ENCODE measurements around the gene DDX1.
"Not testable (repeated sequence)": the region's sequence is repeated elsewhere in the genome, so short reads cannot be mapped to it uniquely, and the experiment has no call there.

DDX1 gene

DNA sequence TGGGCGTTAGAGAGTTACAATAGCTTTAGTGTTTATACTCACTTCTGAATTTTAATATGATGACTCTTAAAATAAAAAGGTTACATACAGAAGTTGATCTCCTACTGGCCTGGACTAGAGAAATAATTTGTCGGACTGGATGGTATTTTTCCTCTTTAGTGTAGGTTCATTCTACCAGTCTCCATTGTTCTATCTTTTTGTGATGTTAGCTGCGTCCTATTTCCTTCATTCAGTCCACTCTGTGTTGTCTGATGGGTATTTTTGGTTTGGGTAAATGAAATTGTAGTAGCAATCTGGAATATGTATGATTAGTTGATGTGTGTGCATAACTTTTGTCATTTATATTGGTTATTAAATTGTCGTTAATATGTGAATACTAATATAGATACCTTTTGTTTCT, 5.3 kb downstream of the DDX1 start:
- no peak for DNase-seq

DNA sequence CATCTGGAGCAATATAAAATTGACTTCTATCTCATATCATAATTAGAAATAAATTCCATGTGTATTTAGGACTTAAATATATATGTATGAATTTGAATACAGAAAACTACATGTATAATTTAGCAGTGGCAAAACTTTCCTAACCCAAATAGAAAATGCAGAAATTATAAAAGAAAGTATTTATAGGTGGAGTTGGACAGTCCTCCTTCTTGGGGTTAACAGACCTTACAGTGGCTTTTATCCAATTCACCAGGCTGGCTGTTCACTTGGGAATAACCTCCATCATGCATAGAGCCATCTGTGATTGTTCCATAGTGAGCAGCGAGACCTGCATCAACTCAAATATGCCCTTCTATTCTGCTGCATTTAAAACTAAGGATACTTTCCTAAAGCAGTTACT, 8.3 kb downstream of the DDX1 start:
- DNase-seq = no peak

DNA sequence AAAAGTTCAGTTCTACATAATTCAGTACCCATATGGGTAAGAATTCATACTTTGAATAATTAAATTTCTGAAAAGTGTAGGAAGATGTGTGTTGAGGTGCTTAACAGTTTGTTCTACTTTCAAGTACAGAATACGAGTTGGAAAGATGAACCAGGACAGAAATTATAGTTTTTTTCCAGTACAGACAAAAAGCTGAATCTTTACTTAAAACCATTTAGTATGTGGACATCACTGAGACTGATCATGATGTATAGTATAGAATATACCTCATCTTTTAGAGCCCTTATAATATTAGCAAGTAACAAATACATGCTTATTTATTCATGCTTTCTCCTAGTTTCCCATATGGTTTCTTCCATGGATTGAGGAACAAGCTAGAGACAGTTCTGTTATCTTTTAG, 10.0 kb downstream of the DDX1 start:
- no peak for DNase-seq

DNA sequence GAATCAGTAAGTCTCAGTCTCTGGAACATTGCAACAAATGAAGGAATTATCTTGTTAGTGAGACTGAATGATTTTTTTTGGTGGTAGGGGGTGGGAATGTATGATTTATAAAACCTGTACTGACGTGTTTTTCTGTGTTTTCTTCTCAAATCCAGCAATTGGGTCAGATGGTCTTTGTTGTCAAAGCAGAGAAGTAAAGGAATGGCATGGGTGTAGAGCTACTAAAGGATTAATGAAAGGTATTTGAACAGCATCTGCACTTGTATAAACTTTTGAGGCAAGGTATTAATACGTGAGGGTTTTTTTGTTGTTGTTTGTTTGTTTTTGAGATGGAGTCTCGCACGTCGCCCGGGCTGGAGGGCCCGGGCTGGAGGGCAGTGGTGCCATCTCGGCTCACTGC, 10.7 kb downstream of the DDX1 start:
- no peak for DNase-seq

DNA sequence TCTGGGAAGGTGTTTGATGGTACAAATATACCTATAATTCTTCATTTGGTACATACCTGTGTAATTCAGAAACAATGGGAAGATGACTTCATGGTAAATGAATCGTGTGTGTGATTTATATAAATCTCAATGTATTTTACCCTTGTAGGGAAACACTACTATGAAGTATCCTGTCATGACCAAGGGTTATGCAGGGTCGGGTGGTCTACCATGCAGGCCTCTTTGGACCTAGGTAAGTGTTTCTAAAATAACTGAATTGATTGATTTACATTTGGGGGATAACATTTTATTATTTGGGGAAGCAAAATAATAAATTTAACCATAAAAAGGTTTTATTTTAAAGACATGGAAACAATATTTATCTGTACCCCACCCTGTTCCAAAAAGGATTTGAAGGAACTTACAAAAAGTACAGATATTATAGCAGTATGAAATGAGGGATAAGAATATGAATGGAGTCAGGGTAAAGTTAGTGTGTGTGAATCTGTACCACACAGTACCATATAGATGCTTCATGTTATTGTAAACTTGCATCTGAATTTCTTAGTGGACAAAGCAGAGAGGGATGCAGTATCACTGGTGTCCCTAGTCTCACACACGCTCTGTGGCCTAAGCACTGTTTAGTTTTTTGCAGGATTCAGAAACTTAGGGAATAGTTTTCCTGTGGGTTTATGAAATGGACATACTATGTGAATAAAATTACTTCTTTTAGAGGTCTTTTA, 11.5 kb downstream of the DDX1 start:
- DNase-seq = no peak

DNA sequence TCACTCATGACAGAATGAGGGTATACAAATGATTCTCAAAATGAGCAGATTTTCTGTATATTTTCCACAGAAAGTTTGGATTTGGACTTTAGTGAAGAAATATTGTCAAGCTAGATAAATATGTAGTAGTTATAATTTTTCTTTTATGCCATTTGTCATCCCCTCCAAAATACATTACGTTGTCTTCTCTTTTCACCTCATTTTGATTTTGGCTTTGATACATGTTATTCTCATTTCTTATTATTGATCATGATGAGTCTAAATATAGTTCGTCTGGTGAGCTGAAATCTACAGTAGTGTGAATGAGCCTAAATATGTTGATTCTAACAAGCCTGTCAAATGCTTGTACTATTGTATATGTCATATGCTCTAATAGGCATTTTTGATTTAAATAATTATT, 12.3 kb downstream of the DDX1 start:
- no peak for DNase-seq

DNA sequence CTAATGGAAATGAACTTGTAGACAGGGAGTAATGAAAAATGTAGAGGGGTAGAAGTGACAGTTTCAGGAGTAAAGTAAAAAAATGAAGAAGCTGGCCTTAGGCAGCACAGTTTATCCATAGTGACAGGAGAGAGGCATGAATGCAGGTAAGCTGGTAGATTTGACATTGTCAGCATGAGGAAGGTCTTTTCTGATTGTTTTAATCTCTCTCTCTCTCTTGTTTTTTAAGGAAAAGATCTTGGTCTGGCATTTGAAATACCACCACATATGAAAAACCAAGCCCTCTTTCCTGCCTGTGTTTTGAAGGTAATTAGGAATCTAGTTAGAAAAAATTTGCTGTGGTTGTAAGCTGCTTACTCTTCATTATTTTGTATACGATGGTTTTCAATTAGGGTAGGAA, 14.1 kb downstream of the DDX1 start:
- DNase-seq = no peak

DNA sequence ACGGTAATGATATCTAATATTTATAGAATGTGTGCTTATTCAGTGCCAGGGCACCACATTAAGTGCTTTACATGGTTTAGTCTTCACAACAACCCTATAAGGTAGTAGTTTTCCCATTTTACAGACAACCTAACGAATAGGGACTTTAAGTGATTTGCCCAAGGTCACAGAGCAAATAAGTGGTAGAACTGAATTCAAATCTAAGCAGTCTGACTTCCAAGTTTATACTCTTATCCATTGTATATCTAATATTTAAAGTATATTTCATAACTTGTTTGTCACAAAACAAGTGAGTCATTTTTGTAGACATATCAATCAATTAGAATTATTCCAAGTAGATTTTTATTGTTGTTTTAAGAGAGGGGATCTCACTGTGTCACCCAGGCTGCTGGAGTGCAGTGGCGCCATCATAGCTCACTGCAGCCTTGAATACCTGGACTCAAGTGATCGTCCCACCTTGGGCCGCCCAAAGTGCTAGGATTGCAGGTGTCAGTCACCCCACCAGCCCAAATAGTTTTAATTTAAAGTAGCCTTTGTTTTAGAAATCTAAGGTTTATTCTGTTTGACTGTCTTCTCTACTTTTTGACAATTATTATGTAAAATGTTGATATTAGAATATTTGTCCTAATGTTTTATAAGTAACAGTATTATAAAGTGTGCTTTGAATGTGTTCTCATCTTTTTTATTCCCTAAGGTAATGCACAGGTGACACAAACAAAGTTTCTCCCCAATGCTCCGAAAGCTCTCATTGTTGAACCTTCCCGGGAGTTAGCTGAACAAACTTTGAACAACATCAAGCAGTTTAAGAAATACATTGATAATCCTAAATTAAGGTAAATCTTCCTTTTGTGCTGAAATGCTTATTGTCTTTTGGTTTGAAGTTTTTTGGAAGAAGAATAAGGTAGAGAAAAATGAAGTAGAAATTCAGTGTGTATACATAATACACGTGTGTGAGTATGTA, 15.1 kb downstream of the DDX1 start:
- no peak for DNase-seq

DNA sequence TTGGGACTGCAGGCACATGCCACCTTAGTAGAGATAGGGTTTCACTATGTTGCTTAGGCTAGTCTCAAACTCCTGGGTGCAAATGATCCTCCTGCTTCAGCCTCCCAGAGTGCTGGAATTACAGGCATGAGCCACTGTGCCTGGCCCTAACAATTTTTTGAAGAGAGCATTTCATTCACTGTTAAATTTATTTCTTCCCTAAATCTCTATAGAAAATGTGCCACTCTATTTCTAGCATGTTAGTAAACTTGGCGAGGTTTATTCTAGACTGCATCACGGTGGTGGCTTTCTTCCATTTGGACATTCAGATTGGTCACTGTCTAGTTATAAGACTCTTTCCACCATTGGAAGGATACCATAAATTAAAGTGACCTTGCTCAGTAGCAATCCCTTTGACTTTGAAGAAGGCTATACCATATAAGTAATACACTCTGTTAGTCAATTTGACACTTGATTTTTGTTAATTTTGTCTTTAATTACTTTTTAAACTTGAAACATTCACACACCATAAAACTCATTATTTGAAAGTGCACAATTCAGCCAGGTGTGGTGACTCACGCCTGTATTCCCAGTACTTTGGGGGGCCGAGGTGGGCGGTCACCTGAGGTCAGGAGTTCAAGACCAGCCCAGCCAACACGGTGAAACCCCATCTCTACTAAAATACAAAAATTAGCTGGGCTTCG, 16.2 kb downstream of the DDX1 start:
- DNase-seq = no peak

DNA sequence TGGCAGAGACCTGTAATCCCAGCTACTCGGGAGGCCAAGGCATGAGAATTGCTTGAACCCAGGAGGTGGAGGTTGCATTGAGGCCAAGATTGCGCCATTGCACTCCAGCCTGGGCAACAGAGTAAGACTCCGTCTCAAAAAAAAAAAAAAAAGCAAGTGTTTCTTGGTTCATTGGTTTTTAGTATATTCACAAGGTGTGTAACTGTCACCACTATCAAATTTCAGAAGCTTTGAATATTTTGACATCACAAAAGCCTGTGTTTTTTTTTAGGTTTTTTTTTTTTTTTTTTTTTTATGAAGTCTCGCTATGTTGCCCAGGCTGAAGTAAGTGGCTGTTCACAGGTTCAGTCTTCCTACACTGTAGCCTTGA, 16.7 kb downstream of the DDX1 start:
- no peak for DNase-seq

DNA sequence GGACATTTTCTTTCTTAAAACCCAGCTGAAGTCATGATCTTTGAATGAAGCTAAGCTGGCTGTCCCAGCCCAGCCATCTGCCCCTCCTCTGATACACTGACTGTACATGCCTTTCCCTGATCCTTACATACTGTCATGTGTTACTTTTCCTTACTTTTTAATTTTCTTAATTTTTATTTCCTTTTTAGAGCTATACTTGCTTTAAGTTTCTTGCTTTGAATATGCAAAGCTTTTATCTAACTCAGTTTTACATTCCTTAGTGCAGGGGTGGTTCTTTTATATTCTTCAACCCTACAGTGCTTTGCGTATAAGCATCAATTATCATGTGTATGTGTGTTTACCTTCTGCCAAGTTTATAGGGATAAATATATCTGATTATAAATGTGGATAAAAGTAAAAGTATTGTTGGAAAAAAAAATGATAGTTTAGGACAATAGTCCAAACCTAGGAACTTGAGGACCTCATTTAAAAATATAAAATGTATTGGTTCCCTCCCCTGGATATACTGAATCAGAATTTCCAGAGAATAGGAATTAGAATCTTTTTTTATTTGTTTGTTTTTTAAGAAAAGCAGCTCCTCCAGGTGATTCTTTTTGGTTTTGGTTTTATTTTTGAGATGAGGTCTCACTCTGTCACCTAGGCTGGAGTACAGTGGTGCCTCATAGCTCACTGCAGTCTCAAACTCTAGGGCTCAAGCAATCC, 17.8 kb downstream of the DDX1 start:
- DNase-seq = no peak

DNA sequence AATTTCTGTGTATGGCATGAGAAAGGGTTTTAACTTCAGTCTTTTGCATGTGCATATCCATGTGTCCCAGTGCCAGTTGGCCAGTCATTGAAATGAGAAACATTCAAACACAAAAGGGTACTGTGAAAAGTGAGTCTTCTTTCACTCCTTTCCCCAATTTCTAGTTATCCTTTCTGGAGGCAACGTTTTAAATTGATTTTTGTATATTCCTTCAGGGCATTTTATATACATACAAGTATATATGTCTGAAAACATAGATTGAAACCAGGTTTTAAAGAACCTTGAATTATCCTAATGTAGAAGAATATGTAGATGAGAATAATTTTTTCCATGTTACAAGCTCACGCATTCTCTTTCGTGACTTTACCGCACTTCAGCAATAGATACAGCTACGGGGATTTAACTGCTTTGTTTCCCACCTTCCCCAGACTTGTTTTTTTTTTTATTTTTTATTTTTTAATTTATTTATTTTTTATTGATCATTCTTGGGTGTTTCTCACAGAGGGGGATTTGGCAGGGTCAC, 18.8 kb downstream of the DDX1 start:
- DNase-seq = no peak

DNA sequence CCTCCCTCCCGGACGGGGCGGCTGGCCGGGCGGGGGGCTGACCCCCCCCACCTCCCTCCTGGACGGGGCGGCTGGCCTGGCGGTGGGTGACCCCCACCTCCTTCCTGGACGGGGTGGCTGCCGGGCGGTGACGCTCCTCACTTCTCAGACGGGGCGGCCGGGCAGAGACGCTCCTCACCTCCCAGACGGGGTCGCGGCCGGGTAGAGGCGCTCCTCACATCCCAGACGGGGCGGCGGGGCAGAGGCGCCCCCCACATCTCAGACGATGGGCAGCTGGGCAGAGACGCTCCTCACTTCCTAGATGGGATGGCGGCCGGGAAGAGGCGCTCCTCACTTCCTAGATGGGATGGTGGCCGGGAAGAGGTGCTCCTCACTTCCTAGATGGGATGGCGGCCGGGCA, 20.4 kb downstream of the DDX1 start:
- not testable (repeated sequence) for DNase-seq

DNA sequence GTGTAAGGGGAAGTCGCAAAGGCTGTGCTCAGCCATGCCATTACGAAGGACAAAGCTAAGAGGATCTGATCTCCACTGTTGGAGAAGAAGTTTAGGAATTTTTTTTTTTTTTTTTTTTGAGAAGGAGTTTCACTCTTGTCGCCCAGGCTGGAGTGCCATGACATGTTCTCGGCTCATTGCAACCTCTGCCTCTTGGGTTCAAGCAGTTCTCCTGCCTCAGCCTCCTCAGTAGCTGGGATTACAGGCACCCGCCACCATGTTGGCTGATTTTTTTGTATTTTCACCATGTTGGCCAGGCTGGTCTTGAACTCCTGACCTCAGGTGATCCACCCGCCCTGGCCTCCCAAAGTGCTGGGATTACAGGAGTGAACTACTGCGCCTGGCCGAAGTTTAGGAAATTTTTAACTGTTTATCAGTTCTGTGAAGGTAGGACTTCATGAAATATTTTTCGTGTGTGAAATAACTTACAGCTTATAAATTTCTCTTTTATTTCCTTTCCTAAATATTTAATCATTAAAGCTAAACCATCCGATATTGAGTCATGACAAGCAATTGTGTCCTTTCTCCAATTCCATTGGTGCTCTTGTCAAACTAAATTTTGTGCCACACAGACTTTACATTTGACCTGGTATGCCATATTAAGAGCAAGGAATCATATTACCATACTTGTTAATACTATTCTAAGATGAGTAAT, 22.2 kb downstream of the DDX1 start:
- DNase-seq = no peak

DNA sequence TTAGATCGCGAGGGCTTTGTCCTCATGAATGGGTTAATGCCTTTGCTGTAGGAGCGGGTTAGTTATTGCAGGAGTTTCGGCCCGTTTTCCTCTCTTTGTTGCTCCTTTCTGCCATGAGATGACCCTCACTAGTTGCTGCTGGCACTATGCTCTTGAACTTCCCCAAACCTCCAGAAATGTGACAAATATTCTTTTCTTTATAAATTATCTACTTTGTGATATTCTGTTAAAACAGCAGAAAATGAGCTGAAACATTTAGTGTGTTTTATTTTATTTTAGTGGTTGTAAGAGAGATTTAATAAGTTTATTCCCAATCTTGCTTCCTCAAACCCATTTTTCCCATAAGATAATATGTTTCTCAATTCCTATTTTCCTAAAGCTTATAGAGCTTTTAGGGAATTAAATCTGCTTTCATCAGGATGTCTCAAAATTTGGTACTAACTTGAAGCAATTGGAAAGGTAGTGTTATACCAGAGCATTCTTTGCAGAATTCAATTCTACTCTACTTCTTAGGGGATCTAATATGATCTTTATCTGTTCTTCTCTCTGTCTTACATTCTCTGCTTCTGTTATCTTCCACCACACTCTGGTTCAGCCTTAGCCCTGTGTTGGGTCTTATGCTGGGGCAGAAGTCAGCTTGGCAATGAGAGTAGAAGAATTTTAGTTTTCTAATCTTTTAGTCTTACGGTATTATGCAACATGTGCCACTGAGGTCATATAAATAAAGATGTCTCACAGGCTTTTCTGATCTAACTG, 23.1 kb downstream of the DDX1 start:
- DNase-seq = no peak

DNA sequence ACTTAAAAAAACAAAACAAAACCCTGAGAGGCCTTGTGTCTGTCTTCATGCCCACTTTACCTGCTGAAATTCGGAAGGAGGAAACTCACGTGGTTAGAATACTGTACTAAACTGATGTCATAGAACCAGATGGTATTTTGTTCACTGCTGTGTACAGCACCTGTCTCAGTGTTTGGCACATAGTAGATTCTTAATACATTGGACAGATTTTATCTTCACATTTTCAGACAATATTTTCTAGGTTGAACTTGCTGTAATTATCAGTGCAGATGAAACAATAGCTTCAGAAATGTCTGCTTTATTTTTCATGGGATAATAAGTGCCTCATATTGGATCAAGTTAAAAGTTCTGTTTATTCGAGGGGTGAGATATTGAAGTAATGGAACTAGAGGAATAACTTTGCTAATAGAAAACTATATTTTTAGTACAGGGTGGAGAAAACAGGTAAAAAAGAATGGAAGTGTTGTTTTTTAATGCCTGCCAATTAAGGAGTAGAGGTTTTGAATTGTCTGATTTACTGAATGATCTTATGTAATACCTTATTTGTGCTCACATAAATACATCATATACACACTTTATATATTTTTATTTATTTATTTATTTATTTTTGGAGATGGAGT, 23.7 kb downstream of the DDX1 start:
- DNase-seq = no peak

DNA sequence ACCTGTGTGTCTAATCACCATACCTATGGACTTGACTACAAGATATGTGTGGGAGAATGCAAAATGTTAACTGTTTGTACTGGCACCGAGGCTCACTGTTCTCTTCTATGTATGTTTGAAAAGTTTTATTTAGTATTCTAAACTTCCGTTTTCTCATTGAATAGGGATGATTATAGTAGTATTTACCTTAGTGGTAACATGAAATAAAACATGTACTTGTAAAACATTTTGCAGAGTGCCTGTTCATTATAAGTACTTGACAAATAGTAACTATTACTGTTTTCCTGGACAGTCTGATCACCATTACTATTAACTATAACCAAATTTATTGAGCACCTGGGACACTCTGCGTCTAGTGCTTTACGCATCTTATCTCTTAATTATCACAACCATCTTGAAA, 24.8 kb downstream of the DDX1 start:
- DNase-seq = no peak

DNA sequence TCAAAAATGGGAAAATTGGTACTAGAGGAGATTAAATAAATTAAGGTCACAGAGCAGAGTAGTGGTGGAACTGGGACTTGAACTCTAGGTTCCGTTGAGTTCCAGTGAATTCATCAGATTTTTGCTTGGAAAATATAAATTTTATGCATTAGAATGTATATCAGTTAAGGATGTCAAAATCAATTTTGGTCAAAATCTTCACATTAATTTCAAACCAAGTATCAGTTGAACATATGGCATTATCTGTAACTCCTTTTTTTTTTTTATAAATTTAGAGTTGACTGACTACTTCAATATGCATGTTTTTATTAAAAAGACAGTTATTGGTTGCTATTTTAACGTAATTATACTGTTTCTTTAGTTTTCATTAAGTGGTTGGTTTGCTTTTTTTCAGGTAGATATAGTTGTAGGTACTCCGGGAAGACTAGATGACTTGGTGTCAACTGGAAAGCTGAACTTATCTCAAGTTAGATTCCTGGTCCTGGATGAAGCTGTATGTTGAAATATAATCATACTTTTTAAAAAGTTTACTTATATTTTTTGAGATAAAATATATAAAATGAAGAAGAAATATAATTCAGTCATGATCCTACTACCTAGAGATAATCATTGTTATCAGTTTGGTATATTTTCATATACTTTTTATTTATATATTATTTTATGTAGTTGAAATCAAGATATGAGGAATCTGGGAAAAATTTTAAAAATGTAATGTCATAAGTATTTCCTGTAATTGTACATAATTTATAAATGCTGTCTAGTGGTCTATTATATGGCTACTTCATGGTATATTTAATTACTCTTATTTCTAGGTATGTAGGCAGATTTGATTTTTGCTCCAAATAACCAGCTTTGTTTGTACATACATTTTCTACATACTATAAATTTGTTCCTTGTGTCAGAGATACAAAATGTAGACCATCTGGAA, 25.4 kb downstream of the DDX1 start:
- no peak for DNase-seq

DNA sequence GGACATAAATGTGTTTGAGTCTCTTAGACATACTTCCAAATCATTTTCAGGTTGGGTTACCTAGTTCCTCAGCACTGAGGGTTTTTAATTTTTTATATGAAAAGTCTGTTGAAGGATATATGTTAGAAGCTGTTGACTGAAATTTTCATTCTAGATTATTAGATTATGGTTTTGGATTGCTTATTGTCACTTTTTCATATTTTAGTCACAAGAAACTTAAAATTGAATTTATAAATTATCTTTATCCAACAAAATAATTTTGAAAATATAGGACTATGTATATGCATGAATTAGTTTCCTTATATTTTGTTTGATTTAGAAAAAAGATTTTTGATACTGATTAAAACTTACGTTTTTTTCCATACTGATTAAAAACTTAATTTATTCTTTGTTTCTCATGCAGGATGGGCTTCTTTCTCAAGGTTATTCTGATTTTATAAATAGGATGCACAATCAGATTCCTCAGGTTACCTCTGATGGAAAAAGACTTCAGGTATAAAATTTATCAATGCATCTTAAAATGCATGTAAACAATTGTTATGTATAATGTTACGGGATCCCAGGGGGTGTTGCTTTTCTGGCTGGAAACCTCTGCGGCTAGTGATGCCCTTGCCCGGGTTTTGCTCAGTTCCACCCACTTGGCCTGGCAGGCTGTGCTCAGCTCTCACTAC, 26.2 kb downstream of the DDX1 start:
- no peak for DNase-seq
